Activated naive CD4-positive, alpha-beta T cell treated with anti-CD3 and anti-CD28 coated beads for 36 hours (primary cell): ENCODE data around the gene FOXRED2. TPM values are rescaled to one million over a fixed set of nuclear protein-coding genes. Genes with fewer than 3 reads are reported as not detected.
"Not testable (repeated sequence)": the region's sequence is repeated elsewhere in the genome, so short reads cannot be mapped to it uniquely, and the experiment has no call there.

ENCODE experiments used
- CTCF ChIA-PET: fragments of 350-600 bp; sonication (Branson Sonifier 250); formaldehyde crosslinking; loops from one replicate; lab custom pipeline; 2021; ENCODE audit warnings: antibody characterized with exemption; lab: Charles Lee
- DNase-seq: peaks from one replicate; pipeline ENCODE4 v3.0.0-alpha.2; 2020
- H3K27ac Mint-ChIP-seq: one replicate; pipeline ENCODE4 v1.8.0; 2021; ENCODE audit warnings: mild to moderate bottlenecking, mixed read lengths
- H3K27me3 Mint-ChIP-seq: one replicate; pipeline ENCODE4 v1.8.0; 2021; ENCODE audit warnings: low read depth, mixed read lengths
- H3K36me3 Mint-ChIP-seq: one replicate; pipeline ENCODE4 v1.8.0; 2021; ENCODE audit warnings: low read depth, mixed read lengths
- H3K4me1 Mint-ChIP-seq: one replicate; pipeline ENCODE4 v1.8.0; 2021; ENCODE audit warnings: low read depth, mixed read lengths
- H3K4me3 Mint-ChIP-seq: one replicate; pipeline ENCODE4 v1.8.0; 2021; ENCODE audit warnings: mild to moderate bottlenecking, moderate library complexity, mixed read lengths
- H3K9me3 Mint-ChIP-seq: one replicate; pipeline ENCODE4 v1.8.0; 2021; ENCODE audit warnings: mixed read lengths
- intact Hi-C: fragments of 100-400 bp; cut with micrococcal nuclease; formaldehyde crosslinking; loops from one replicate; pipeline ENCODE4 v1.15.1; 2023
- total RNA-seq, 2 experiments: library from RNA; stranded (reverse); gene quantifications; one replicate each; pipeline ENCODE4 v1.2.3, GENCODE V29; 2021

FOXRED2 gene
- total RNA-seq, 2 experiments from 2014 or later: 10.6 to 11.9 TPM

DNA sequence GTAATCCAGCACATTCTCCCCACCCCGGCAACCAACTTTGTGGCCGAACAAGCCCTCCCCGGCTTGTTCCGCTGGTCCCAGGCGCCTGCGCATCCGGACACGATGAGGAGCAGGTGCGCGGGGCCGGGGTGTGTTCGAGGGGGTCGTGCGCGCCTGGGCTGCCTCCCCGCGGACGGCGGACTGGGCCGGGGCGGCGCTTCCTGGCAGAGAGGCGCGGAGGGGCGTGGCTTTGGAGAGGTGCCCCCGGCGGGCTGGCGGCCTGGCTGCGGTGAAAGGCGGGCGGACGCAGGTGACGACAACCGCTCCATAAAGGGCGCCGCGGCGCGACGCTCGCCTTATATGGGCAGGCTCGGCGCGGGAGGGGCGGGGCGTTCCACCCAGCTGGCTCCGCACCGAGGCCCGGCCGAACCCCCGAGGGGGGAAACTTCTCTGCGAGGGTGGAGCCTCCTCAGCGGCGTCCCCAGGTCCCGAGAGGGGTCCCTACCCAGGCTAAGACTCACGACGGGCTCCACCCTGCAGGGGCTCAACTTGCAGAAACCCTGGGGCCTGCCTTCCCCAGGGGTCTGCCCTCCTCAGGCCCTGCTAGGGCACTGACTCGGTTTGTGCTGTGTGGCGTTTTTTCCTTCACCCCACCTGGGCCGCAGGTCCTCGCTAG lies 51.8 kb downstream of the FOXRED2 start:
- Mint-ChIP-seq H3K36me3 (peaks cover 1% of the 10 kb centered on the region), H3K9me3 (no peaks in the 10 kb centered on the region), H3K27me3 (no peaks in the 10 kb centered on the region), H3K27ac (peak overlapping the region; percentile 75), H3K4me3 (peak overlapping the region; percentile 76), H3K4me1 (peaks cover 37% of the 10 kb centered on the region)
- intact Hi-C loops: loop anchor here (1.0 kb wide), 4 partner anchors 26 to 154 kb away; partner anchors contain the start of gene TXN2
- peak; percentile 96 for DNase-seq
- CTCF ChIA-PET: interaction anchor here (0.7 to 1.6 kb wide), 9 partner anchors 9 to 154 kb away, joined by 3 to 7 read pairs (median 3); no protein-coding TSS in a partner anchor

DNA sequence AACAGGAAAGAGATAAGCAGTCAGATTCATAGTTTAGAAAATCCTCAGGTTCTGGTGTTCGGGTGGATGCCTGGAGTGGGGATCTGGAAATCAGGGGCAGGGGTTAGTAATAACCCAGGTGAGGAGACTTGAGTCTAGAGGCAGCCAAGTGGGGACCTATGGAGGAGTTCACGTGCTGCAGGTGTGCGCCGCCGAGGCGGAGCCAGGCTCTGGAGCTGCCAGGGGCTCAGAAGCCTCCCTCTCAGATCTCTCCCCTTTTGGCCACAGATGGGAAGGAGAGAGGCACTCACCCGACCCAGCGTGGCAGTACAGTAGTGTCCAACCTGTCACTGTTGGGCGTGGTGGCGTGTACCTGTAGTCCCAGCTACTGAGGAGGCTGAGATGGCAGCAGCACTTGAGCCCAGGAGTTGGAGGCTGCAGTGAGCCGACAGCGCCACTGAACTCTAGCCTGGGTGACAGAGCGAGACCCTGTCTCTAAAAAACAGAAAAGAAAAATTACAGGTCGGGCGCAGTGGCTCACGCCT lies 52.9 kb downstream of the FOXRED2 start:
- H3K4me1 Mint-ChIP-seq: peaks cover 38% of the 10 kb centered on the region
- DNase-seq: no peak
- CTCF ChIA-PET: interaction anchor here (0.8 to 1.5 kb wide), 5 partner anchors 17 to 153 kb away, joined by 3 to 6 read pairs (median 3); no protein-coding TSS in a partner anchor
- H3K9me3 Mint-ChIP-seq: no peaks in the 10 kb centered on the region
- H3K36me3 Mint-ChIP-seq: peaks cover 1% of the 10 kb centered on the region
- H3K4me3 Mint-ChIP-seq: peak overlapping the region; percentile 76
- intact Hi-C loops: no loop called here
- peak overlapping the region; percentile 84 for H3K27ac Mint-ChIP-seq
- H3K27me3 Mint-ChIP-seq: no peaks in the 10 kb centered on the region

DNA sequence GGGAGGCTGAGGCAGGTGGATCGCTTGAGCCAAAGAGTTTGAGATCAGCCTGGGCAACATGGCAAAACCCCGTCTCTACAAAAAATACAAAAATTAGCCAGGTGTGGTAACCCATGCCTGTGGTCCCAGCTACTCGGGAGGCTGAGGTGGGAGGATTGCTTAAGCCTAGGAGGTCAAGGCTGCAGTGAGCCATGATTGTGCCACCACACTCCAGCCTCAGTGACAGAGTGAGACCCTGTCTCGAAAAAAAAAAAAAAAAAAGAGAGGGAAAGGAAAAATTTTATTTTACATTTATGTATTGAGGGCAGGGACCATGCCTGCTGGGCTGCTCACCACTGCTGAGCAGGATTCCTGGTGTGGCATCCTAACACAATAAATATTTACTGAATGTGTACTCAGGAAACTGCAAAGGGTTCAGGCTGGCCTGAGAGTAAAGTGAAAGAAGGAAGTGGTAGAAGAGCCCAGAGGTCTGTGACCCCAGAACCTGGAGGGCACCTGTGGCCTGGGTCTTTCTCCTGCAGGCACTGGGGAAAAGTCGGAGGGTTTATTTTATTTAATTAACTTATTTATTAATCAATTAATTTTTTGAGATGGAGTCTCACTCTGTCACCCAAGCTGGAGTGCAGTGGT lies 53.7 kb downstream of the FOXRED2 start:
- CTCF ChIA-PET: interaction anchor here (0.6 kb wide), 1 partner anchor 114 kb away, joined by 3 read pairs; no protein-coding TSS in a partner anchor
- H3K9me3 Mint-ChIP-seq, intact Hi-C loops, H3K27me3 Mint-ChIP-seq, DNase-seq, H3K36me3 Mint-ChIP-seq: not testable (repeated sequence)
- peak overlapping the region; percentile 76 for H3K4me3 Mint-ChIP-seq
- H3K4me1 Mint-ChIP-seq: peaks cover 38% of the 10 kb centered on the region
- peak overlapping the region; percentile 95 for H3K27ac Mint-ChIP-seq

DNA sequence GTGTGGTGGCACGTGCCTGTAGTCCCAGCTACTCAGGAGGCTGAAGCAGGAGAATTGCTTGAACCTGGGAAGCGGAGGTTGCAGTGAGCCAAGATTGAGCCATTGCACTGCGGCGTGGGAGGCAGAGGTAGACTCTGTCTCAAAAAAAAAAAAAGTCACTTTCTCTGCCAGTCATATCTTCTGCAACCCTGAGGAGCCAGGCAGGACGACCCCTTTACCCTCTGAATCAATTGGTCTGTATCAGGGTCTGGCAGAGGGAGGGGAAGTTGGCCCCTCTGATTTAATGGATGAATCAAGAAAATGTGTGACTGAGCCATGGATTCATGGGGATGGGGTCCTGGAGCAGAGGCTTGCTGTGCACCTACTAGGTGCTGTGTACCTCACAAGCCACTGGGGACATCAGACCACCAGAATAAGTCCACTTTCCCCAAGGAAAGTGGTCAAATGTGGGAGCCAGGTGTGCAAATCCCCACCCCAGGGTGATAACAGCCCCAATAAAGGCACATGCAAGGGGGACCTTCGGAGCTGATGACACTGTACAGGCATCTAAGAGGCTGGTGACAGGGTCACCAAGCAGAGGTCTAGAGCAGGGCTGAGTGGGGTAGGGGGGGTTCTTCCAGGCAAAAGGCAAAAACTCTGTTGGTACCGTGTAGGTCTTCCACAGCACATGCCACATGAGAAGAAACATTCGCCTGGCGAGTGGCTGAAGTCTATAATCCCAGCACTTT lies 54.4 kb downstream of the FOXRED2 start:
- CTCF ChIA-PET: interaction anchor here (0.6 kb wide), 1 partner anchor 114 kb away, joined by 3 read pairs; no protein-coding TSS in a partner anchor

DNA sequence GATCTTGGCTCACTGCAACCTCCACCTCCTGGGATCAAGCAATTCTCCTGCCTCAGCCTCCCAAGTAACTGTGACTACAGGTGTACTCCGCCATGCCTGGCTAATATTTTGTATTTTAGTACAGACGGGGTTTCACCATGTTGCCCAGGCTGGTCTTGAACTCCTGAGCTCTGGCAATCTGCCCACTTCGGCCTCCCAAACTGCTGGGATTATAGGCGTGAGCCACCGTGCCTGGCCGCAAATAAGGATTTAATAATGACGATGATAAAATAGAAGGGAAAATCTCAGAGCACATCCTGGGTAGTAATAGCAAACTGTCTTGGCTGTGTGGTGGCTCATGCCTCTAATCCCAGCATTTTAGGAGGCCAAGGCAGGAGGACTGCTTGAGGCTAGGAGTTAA lies 55.9 kb downstream of the FOXRED2 start:
- H3K27ac Mint-ChIP-seq: peak overlapping the region; percentile 95
- H3K9me3 Mint-ChIP-seq, DNase-seq, H3K4me3 Mint-ChIP-seq, H3K27me3 Mint-ChIP-seq, H3K36me3 Mint-ChIP-seq: not testable (repeated sequence)
- H3K4me1 Mint-ChIP-seq: peaks cover 38% of the 10 kb centered on the region
- intact Hi-C loops: loop anchor here (1.0 kb wide), 5 partner anchors 16 to 86 kb away; partner anchors contain the start of gene EIF3D
- CTCF ChIA-PET: interaction anchor here (0.9 kb wide), 1 partner anchor 12 kb away, joined by 4 read pairs; no protein-coding TSS in a partner anchor

More for the DNA sequence above, 54.4 kb downstream of the FOXRED2 start:
- no peaks in the 10 kb centered on the region for H3K9me3 Mint-ChIP-seq
- no peaks in the 10 kb centered on the region for H3K27me3 Mint-ChIP-seq
- peak; percentile 34 for DNase-seq
- H3K27ac Mint-ChIP-seq: peak overlapping the region; percentile 95
- intact Hi-C loops: no loop called here
- H3K4me3 Mint-ChIP-seq: peak overlapping the region; percentile 55
- H3K4me1 Mint-ChIP-seq: peaks cover 38% of the 10 kb centered on the region
- peaks cover 1% of the 10 kb centered on the region for H3K36me3 Mint-ChIP-seq

DNA sequence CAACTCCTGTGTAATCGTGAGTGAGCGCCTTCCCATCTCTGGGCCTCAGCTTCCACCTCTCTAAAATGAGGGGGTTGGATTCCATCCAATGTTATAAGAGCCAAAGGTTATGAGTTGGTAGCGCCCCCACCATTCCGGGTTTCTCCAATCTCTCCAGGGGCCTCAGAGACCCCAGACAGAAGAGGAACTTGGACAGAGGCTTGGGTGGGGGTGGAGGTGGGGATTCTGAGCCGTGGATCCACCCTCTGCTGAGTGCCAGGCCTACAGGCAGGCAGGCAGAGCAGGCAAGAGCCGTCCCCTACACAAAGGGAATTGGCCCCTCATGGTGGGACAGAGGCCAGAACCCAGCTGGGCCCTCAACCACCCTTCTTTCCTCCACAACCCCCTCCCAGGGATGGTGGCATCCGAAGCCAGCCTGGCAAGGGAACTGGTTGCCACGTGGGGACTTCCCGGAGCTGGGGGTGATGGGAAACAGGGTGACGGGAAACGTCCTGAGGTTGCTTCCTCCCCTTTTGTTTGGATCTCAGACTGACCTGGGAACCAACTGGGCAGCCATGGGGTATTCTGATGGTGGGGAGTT lies 57.2 kb downstream of the FOXRED2 start:
- H3K4me3 Mint-ChIP-seq: no peak overlapping the region
- H3K27me3 Mint-ChIP-seq: no peaks in the 10 kb centered on the region
- no peak overlapping the region for H3K27ac Mint-ChIP-seq
- intact Hi-C loops: no loop called here
- no peaks in the 10 kb centered on the region for H3K9me3 Mint-ChIP-seq
- peaks cover 1% of the 10 kb centered on the region for H3K36me3 Mint-ChIP-seq
- CTCF ChIA-PET: interaction anchor here (0.8 kb wide), 1 partner anchor 24 kb away, joined by 3 read pairs; no protein-coding TSS in a partner anchor
- DNase-seq: no peak
- peaks cover 35% of the 10 kb centered on the region for H3K4me1 Mint-ChIP-seq

DNA sequence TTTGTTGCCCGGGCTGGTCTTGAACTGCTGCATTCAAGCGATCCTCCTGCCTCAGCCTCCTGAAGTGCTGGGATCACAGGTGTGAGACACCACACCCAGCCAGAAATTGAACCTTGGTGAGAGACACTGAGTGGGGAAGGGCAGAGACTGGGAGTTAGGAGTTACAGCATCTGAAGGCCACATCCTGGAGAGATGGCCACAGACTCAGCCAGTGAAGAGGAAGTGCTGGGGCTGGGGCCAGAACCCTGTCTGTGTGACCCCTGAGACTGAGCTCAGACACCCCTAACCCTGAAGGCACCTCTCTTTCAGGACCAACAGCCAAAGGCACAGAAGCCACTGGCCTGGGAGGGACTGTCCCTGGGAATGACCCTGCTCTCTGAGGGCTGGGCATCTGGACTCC lies 59.2 kb downstream of the FOXRED2 start:
- CTCF ChIA-PET: no interaction called here
- Mint-ChIP-seq H3K27ac (no peak overlapping the region), H3K9me3 (no peaks in the 10 kb centered on the region), H3K4me1 (peaks cover 26% of the 10 kb centered on the region), H3K27me3 (no peaks in the 10 kb centered on the region), H3K4me3 (no peak overlapping the region), H3K36me3 (no peaks in the 10 kb centered on the region)
- DNase-seq: no peak
- intact Hi-C loops: no loop called here

DNA sequence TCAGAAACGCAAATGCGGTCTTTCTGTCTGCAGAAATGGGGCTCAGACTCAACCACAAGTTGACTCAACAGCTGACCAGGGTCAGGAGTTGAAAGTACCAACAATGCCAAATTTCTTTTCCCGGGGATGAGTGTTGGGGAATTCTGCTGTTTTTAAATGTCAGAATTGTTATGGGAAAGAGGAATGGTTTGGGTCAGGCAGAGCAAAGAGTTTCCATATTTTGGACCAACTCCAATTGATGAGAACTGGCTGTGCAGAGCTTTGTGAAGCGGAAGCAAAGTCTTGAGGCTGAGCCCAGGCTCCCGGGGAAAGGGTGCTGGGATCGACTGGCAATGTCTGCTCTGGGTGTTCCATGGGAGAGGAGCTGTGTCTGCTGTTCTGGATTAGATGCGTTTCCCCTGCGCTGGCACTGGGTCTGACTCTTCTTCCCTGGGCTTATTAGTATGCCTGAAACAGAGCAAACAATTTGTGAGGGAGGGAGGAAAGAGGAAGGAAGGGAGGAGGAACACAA lies 61.6 kb downstream of the FOXRED2 start:
- H3K9me3 Mint-ChIP-seq: no peaks in the 10 kb centered on the region
- CTCF ChIA-PET: interaction anchor here (0.8 kb wide), 1 partner anchor 10 kb away, joined by 3 read pairs; no protein-coding TSS in a partner anchor
- H3K4me3 Mint-ChIP-seq: no peak overlapping the region
- H3K27me3 Mint-ChIP-seq: no peaks in the 10 kb centered on the region
- DNase-seq: no peak
- intact Hi-C loops: no loop called here
- no peaks in the 10 kb centered on the region for H3K36me3 Mint-ChIP-seq
- peaks cover 13% of the 10 kb centered on the region for H3K4me1 Mint-ChIP-seq
- H3K27ac Mint-ChIP-seq: no peak overlapping the region

DNA sequence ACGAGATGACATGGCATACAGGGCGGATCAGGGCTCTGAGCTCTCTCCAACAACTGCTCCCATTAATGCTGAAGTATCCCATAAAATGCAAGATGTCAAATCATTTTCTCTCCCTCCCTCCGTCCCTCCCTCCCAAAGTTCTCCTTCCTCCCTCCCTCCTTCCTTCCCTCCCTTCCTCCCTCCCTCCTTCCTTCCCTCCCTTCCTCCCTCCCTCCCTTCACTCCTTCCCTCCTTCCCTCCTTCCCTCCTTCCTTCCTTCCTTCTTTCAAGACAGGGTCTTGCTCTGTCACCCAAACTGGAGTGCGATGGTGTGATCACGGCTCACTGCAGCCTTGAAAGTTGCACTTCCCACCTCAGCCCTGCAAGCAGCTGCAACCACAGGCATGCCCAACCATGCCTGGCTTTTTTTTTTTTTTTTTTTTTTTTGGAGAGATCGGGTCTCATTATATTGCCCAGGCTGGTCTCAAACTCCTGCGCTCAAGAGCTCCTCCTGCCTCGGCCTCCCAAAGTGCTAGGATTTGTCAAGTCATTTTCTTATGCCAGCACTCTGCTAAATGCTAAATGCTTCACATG lies 63.6 kb downstream of the FOXRED2 start:
- no peaks in the 10 kb centered on the region for H3K9me3 Mint-ChIP-seq
- no peak overlapping the region for H3K4me3 Mint-ChIP-seq
- intact Hi-C loops: no loop called here
- no peak overlapping the region for H3K27ac Mint-ChIP-seq
- H3K36me3 Mint-ChIP-seq: no peaks in the 10 kb centered on the region
- H3K4me1 Mint-ChIP-seq: peaks cover 22% of the 10 kb centered on the region
- no peak for DNase-seq
- H3K27me3 Mint-ChIP-seq: no peaks in the 10 kb centered on the region
- CTCF ChIA-PET: no interaction called here

DNA sequence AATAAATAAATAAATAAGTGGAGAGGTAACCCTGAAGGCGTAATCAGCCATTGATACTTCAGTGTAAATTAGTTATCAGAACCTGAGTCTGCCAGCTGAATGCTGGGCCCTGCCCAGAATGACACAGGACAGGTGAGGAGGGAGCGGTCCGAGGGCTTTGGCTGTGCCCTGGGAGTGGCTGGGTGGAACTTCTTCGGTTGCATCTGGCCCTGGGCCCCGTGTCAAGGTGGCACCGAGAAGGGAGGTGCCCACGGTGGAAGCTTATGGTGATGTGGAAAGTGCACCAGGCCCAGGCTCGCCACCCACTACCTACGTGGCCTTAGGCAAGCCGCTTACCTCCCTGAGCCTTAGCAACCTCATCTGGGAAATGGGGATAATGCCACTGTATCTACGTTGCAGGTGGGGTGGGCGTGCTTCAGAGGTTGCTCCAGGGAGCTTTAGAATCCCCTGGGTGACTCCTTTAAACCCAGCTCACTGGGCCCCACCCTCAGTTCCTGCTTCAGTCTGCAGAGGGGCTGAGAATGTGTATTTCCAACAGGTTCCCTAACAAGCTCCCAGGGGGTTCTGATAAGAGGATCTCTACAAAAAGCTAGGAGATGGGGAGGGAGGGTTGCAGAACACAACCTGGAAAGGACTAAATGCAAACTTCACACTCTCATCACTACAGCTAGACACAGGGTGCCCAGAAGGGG lies 64.2 kb downstream of the FOXRED2 start:
- CTCF ChIA-PET: no interaction called here
- Mint-ChIP-seq H3K4me3 (no peak overlapping the region), H3K27ac (no peak overlapping the region), H3K9me3 (no peaks in the 10 kb centered on the region), H3K4me1 (peaks cover 24% of the 10 kb centered on the region), H3K27me3 (no peaks in the 10 kb centered on the region), H3K36me3 (no peaks in the 10 kb centered on the region)
- intact Hi-C loops: no loop called here
- DNase-seq: no peak

DNA sequence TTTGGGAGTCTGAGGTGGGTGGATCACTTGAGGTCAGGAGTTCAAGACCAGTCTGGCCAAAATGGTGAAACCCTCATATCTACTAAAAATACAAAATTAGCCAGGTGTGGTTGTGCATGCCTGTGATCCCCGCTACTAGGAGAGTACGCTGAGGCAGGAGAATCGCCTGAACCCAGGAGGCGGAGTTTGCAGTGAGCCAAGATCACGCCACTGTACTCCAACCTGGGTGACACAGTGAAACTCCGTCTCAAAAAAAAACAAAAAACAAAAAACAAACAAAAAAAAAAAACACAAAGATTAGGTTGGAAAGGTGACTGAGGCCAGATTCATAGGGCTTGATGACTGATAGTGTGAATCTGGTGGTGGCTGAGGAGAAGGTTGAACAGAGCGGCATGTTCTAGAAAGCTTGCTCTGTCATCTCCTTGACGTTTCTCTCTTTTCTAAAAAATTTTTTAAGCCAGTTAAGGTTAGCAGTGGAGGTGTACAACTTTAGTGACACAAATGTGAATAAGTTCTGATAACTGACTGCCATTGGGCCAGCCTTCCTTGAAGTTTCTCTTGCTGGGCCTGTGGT lies 66.3 kb downstream of the FOXRED2 start:
- Mint-ChIP-seq H3K9me3 (no peaks in the 10 kb centered on the region), H3K4me1 (peaks cover 37% of the 10 kb centered on the region), H3K4me3 (no peak overlapping the region), H3K27me3 (no peaks in the 10 kb centered on the region), H3K36me3 (no peaks in the 10 kb centered on the region), H3K27ac (peak overlapping the region; percentile 11)
- CTCF ChIA-PET: no interaction called here
- no peak for DNase-seq
- intact Hi-C loops: no loop called here
